Small intestine (tissue), 7 donors: ENCODE results near the gene KRTAP5-6. TPM values are rescaled to one million over a fixed set of nuclear protein-coding genes. Genes with fewer than 3 reads are reported as not detected.
"Not testable (repeated sequence)": the region's sequence is repeated elsewhere in the genome, so short reads cannot be mapped to it uniquely, and the experiment has no call there.

Experiments used
- DNase-seq, 2 donors: peaks; one replicate each; pipeline versions ENCODE4 v3.0.0 to v3.0.0-alpha.2; 2013
- FAIRE-seq: peaks from 2 replicates; lab custom pipeline; 2012; peaks lifted over from hg19 to GRCh38; lab: Jason Lieb, UNC
- H3K27ac ChIP-seq, 3 donors: one replicate each; pipeline ENCODE4 v1.5.1; 2013; ENCODE audit warnings: low read length in 2 of 3, mild to moderate bottlenecking in 2 of 3, control low read depth in 1 of 3, inconsistent platforms in 1 of 3, low read depth in 1 of 3, moderate library complexity in 1 of 3
- H3K27me3 ChIP-seq, 3 donors: one replicate each; pipeline ENCODE4 v1.6.1; 2013; ENCODE audit warnings: low read length in 3 of 3, inconsistent platforms in 1 of 3; ENCODE audit not compliant: control insufficient read depth in 3 of 3, insufficient read depth in 3 of 3
- H3K36me3 ChIP-seq, 3 donors: one replicate each; pipeline ENCODE4 v1.6.1; 2013; ENCODE audit warnings: low read length in 3 of 3, inconsistent platforms in 1 of 3, low read depth in 1 of 3, mild to moderate bottlenecking in 1 of 3, moderate library complexity in 1 of 3; ENCODE audit not compliant: control insufficient read depth in 3 of 3, insufficient read depth in 2 of 3
- H3K4me1 ChIP-seq, 3 donors: one replicate each; pipeline ENCODE4 v1.6.1; 2013; ENCODE audit warnings: low read length in 2 of 3, inconsistent platforms in 1 of 3, low read depth in 1 of 3, mild to moderate bottlenecking in 1 of 3, moderate library complexity in 1 of 3; ENCODE audit not compliant: control insufficient read depth in 3 of 3, insufficient read depth in 2 of 3
- H3K4me3 ChIP-seq, 3 donors: one replicate each; pipeline ENCODE4 v1.5.1; 2013; ENCODE audit warnings: low read length in 3 of 3, control low read depth in 1 of 3, inconsistent platforms in 1 of 3, low read depth in 1 of 3, mild to moderate bottlenecking in 1 of 3, moderate library complexity in 1 of 3
- H3K9me3 ChIP-seq, 2 donors: one replicate each; pipeline ENCODE4 v1.6.1; 2013; ENCODE audit warnings: low read depth in 1 of 2, low read length in 1 of 2; ENCODE audit not compliant: control insufficient read depth in 2 of 2, insufficient read depth in 1 of 2
- WGBS, 3 donors: extraction: QIAGEN DNeasy Blood & Tissue Kit; methylation state at CpG; one replicate each; pipeline ENCODE4 v1.1.7; 2013; 5-methylcytosine and 5-hydroxymethylcytosine counted together
- polyA plus RNA-seq, 4 donors: library from polyadenylated mRNA; stranded (reverse) in 3 of 4; unstranded in 1 of 4; fragments of 200-250 nt in 3 of 4; fragments of 120-200 nt in 1 of 4; gene quantifications; one replicate each; pipeline versions ENCODE4 v1.2.1 to v1.2.3, GENCODE V29; 2013
- donor health status: healthy with polysubstance abuse.
- donor health status: control.
- donor health status: control.
- donor health status: Bipolar disorder and iron deficiency.
- donor health status: healthy.

Gene KRTAP5-6
- polyA plus RNA-seq, 4 donors: not detected

- not testable (repeated sequence) for H3K4me1 ChIP-seq, DNase-seq, H3K4me3 ChIP-seq, H3K27me3 ChIP-seq, FAIRE-seq, H3K36me3 ChIP-seq, H3K9me3 ChIP-seq, H3K27ac ChIP-seq
- 73 to 85% (median 76%) methylated on average over 9 to 14 of the region's 18 CpGs for WGBS, 3 donors
Observed at GRCh38 chr11:1684886-1685874, 11.8 kb upstream of the KRTAP5-6 start.

- WGBS, 3 donors: 76 to 86% (median 77%) methylated on average over 11 to 12 of the region's 15 CpGs
- peaks cover 0 to 14% (median 0%) of the 10 kb centered on the region in 3 donors for H3K4me1 ChIP-seq
- H3K27me3 ChIP-seq, H3K4me3 ChIP-seq, H3K36me3 ChIP-seq, H3K27ac ChIP-seq, FAIRE-seq, DNase-seq, H3K9me3 ChIP-seq: not testable (repeated sequence)
Observed at GRCh38 chr11:1686220-1686619, 10.8 kb upstream of the KRTAP5-6 start.

- not testable (repeated sequence) for H3K27me3 ChIP-seq, FAIRE-seq
Observed at GRCh38 chr11:1688336-1688947, 8.6 kb upstream of the KRTAP5-6 start.

GRCh38 chr11:1689250-1690166 lies 7.5 kb upstream of the KRTAP5-6 start:
- peak in 1 of 2 donors; percentile 39 for DNase-seq
- not testable (repeated sequence) for H3K4me3 ChIP-seq, H3K27me3 ChIP-seq, H3K36me3 ChIP-seq, H3K9me3 ChIP-seq, FAIRE-seq
- 12 to 50% (median 30%) methylated on average over 24 to 31 of the region's 32 CpGs for WGBS, 3 donors
- H3K4me1 ChIP-seq: peaks cover 0 to 46% (median 4%) of the 10 kb centered on the region in 3 donors
- H3K27ac ChIP-seq: peak overlapping the region in 1 of 3 donors; percentile 37

More at GRCh38 chr11:1688336-1688947, 8.6 kb upstream of the KRTAP5-6 start:
- H3K9me3 ChIP-seq, H3K27ac ChIP-seq, H3K4me3 ChIP-seq, DNase-seq, H3K36me3 ChIP-seq: not testable (repeated sequence)
- peaks cover 0 to 36% (median 4%) of the 10 kb centered on the region in 3 donors for H3K4me1 ChIP-seq
- WGBS, 3 donors: 62 to 77% (median 72%) methylated on average over 18 to 19 of the region's 19 CpGs

GRCh38 chr11:1690167-1691025 lies 6.6 kb upstream of the KRTAP5-6 start:
- FAIRE-seq: no peak

GRCh38 chr11:1691026-1691877 lies 5.7 kb upstream of the KRTAP5-6 start:
- peak; percentile 48 to 80 for DNase-seq
- no peaks in the 10 kb centered on the region for H3K27me3 ChIP-seq

More at GRCh38 chr11:1690167-1691025, 6.6 kb upstream of the KRTAP5-6 start:
- Histone ChIP-seq H3K4me1 (peaks cover 0 to 46% (median 4%) of the 10 kb centered on the region in 3 donors), H3K27me3 (no peaks in the 10 kb centered on the region), H3K9me3 (peaks cover 0 to 4% of the 10 kb centered on the region in 2 donors), H3K36me3 (no peaks in the 10 kb centered on the region), H3K27ac (peak overlapping the region in 1 of 3 donors; percentile 37), H3K4me3 (no peak overlapping the region)
- peak in 1 of 2 donors; percentile 10 for DNase-seq
- 46 to 65% (median 51%) methylated on average over 20 to 22 of the region's 22 CpGs for WGBS, 3 donors

More at GRCh38 chr11:1691026-1691877, 5.7 kb upstream of the KRTAP5-6 start:
- peak overlapping the region in 1 of 3 donors; percentile 37 for H3K27ac ChIP-seq
- H3K9me3 ChIP-seq: peaks cover 0 to 7% of the 10 kb centered on the region in 2 donors
- no peak overlapping the region for H3K4me3 ChIP-seq
- WGBS, 3 donors: 7 to 53% (median 46%) methylated on average over 15 to 16 of the region's 16 CpGs
- H3K36me3 ChIP-seq: no peaks in the 10 kb centered on the region
- FAIRE-seq: no peak
- H3K4me1 ChIP-seq: peaks cover 0 to 46% (median 4%) of the 10 kb centered on the region in 3 donors
